Ishikawa (cell line): ENCODE measurements around the gene PPFIBP1.

ENCODE experiments used
- CEBPB ChIP-seq: IDR thresholded peaks from 2 replicates; pipeline ENCODE4 v1.6.1; 2012
- CREB1 ChIP-seq: IDR thresholded peaks from 2 replicates; pipeline ENCODE4 v1.6.1; 2012; ENCODE audit warnings: low read depth
- EP300 ChIP-seq: IDR thresholded peaks from 2 replicates; pipeline ENCODE4 v1.6.1; 2012; ENCODE audit warnings: borderline replicate concordance
- RAD21 ChIP-seq: IDR thresholded peaks from 2 replicates; pipeline ENCODE4 v1.6.1; 2012; ENCODE audit warnings: low read depth
- TCF12 ChIP-seq: IDR thresholded peaks from 2 replicates; pipeline ENCODE4 v1.6.1; 2012; ENCODE audit warnings: low read depth
- YY1 ChIP-seq: IDR thresholded peaks from 2 replicates; pipeline ENCODE4 v1.6.1; 2012; ENCODE audit warnings: low read depth
- ZBTB7A ChIP-seq: IDR thresholded peaks from 2 replicates; pipeline ENCODE4 v1.6.1; 2012; ENCODE audit warnings: low read depth
- TF ChIP-seq, protein P1 (sequence below): IDR thresholded peaks from 2 replicates; pipeline ENCODE4 v1.6.1; 2012
- TF ChIP-seq, protein P2 (sequence below): IDR thresholded peaks from 2 replicates; pipeline ENCODE4 v1.6.1; 2012; ENCODE audit warnings: low read depth, mild to moderate bottlenecking

DNA sequence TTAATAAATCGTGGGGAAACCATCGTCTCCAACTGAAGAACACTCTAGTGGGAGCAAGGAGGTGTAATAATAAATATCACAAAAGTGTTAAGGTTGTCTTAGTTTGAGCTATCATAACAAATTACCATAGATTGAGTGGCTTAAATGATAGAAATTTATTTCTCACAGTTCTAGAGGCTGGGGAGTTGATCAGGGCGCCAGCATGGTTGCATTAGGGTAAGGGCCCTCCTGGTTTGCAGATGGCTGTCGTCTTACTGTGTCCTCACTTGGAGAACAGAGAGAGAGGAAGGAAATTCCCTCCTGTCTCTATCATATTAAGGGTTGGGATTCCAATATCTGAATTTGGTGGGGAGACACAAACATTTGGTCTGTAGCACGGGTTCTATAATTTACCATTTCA lies 219.6 kb downstream of the PPFIBP1 start:
- TF ChIP-seq, protein P1, sequence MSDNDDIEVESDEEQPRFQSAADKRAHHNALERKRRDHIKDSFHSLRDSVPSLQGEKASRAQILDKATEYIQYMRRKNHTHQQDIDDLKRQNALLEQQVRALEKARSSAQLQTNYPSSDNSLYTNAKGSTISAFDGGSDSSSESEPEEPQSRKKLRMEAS, result no peak
- TF ChIP-seq RAD21 (no peak), ZBTB7A (no peak), EP300 (no peak), TCF12 (no peak), CREB1 (no peak), CEBPB (no peak), YY1 (no peak)
- TF ChIP-seq, protein P2, sequence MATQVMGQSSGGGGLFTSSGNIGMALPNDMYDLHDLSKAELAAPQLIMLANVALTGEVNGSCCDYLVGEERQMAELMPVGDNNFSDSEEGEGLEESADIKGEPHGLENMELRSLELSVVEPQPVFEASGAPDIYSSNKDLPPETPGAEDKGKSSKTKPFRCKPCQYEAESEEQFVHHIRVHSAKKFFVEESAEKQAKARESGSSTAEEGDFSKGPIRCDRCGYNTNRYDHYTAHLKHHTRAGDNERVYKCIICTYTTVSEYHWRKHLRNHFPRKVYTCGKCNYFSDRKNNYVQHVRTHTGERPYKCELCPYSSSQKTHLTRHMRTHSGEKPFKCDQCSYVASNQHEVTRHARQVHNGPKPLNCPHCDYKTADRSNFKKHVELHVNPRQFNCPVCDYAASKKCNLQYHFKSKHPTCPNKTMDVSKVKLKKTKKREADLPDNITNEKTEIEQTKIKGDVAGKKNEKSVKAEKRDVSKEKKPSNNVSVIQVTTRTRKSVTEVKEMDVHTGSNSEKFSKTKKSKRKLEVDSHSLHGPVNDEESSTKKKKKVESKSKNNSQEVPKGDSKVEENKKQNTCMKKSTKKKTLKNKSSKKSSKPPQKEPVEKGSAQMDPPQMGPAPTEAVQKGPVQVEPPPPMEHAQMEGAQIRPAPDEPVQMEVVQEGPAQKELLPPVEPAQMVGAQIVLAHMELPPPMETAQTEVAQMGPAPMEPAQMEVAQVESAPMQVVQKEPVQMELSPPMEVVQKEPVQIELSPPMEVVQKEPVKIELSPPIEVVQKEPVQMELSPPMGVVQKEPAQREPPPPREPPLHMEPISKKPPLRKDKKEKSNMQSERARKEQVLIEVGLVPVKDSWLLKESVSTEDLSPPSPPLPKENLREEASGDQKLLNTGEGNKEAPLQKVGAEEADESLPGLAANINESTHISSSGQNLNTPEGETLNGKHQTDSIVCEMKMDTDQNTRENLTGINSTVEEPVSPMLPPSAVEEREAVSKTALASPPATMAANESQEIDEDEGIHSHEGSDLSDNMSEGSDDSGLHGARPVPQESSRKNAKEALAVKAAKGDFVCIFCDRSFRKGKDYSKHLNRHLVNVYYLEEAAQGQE, result no peak
